ENCODE measurements around the gene NDE1.

GRCh38 chr16:15647294-15648014 is 2.6 kb upstream of the NDE1 start:
- TF ChIP-seq POLR2AphosphoS5 (IDR thresholded peaks at IDR 0.05) (no peak), CTCF (IDR thresholded peaks at IDR 0.05) (no peak), POLR2A (IDR thresholded peaks at IDR 0.05) (no peak)

Data from stomach (tissue), 4 donors.